ENCODE results near the gene SLC2A2. TPM values are rescaled to one million over a fixed set of nuclear protein-coding genes. Genes with fewer than 3 reads are reported as not detected.

Gene SLC2A2
- total and polyA plus RNA-seq, 2 experiments from 2014 or later, result 40.8 to 123 TPM

- Histone ChIP-seq H3K4me3 (no peak overlapping the region), H3K4me2 (no peak overlapping the region), H3K79me2 (no peaks in the 10 kb centered on the region), H2AFZ (no peak overlapping the region), H3K4me1 (ENCODE audit: insufficient read depth) (peaks cover 8% of the 10 kb centered on the region), H3K27ac (no peak overlapping the region), H3K36me3 (replicated peaks; ENCODE audit: insufficient read depth, low read depth) (no peaks in the 10 kb centered on the region), H3K9me3 (ENCODE audit: low read depth) (no peaks in the 10 kb centered on the region), H3K9me2 (replicated peaks; ENCODE audit: insufficient read depth) (no peaks in the 10 kb centered on the region), H3K27me3 (no peaks in the 10 kb centered on the region), H4K20me1 (ENCODE audit: insufficient read depth, poor library complexity, severe bottlenecking) (no peaks in the 10 kb centered on the region)
- TF ChIP-seq CTCF (IDR thresholded peaks at IDR 0.05; ENCODE audit: poor library complexity), result no peak
- TF ChIP-seq EZH2 (IDR thresholded peaks at IDR 0.05; ENCODE audit: borderline replicate concordance), result no peak
- TF ChIP-seq EZH2phosphoT487 (IDR thresholded peaks at IDR 0.05; ENCODE audit: low read depth, severe bottlenecking, unreplicated experiment), result no peak
- DNase-seq (ENCODE audit: low spot score), result no peak
- 68% methylated on average over 1 of the region's 1 CpG for WGBS (ENCODE audit: low lambda C conversion rate, missing lambda C conversion rate)
Observed at GRCh38 chr3:171039674-171040073, 13.2 kb upstream of the SLC2A2 start.

GRCh38 chr3:171038342-171038741, 11.8 kb upstream of the SLC2A2 start:
- 47% methylated on average over 1 of the region's 1 CpG for WGBS (ENCODE audit: low lambda C conversion rate, missing lambda C conversion rate)
- no peak for DNase-seq (ENCODE audit: low spot score)
- Histone ChIP-seq H3K4me3 (no peak overlapping the region), H3K9me2 (replicated peaks; ENCODE audit: insufficient read depth) (no peaks in the 10 kb centered on the region), H3K9me3 (ENCODE audit: low read depth) (no peaks in the 10 kb centered on the region), H4K20me1 (ENCODE audit: insufficient read depth, poor library complexity, severe bottlenecking) (no peaks in the 10 kb centered on the region), H3K27me3 (no peaks in the 10 kb centered on the region), H3K36me3 (replicated peaks; ENCODE audit: insufficient read depth, low read depth) (no peaks in the 10 kb centered on the region), H2AFZ (no peak overlapping the region), H3K27ac (no peak overlapping the region), H3K4me1 (ENCODE audit: insufficient read depth) (no peaks in the 10 kb centered on the region), H3K4me2 (no peak overlapping the region), H3K79me2 (no peaks in the 10 kb centered on the region)
- TF ChIP-seq CTCF (IDR thresholded peaks at IDR 0.05; ENCODE audit: poor library complexity) (no peak), EZH2phosphoT487 (IDR thresholded peaks at IDR 0.05; ENCODE audit: low read depth, severe bottlenecking, unreplicated experiment) (no peak), EZH2 (IDR thresholded peaks at IDR 0.05; ENCODE audit: borderline replicate concordance) (no peak)

GRCh38 chr3:171028779-171029232, 2.3 kb upstream of the SLC2A2 start:
- no peaks in the 10 kb centered on the region for H3K4me1 ChIP-seq (ENCODE audit: insufficient read depth)

More at GRCh38 chr3:171028779-171029232, 2.3 kb upstream of the SLC2A2 start:
- H2AFZ ChIP-seq, result peak overlapping the region; percentile 45
- DNase-seq (ENCODE audit: low spot score), result peak; percentile 20
- no peak overlapping the region for H3K4me3 ChIP-seq
- no peaks in the 10 kb centered on the region for H3K9me3 ChIP-seq (ENCODE audit: low read depth)
- peak overlapping the region; percentile 75 for H3K4me2 ChIP-seq
- TF ChIP-seq EZH2phosphoT487 (IDR thresholded peaks at IDR 0.05; ENCODE audit: low read depth, severe bottlenecking, unreplicated experiment) (no peak), EZH2 (IDR thresholded peaks at IDR 0.05; ENCODE audit: borderline replicate concordance) (no peak), CTCF (IDR thresholded peaks at IDR 0.05; ENCODE audit: poor library complexity) (no peak)
- no peaks in the 10 kb centered on the region for H3K27me3 ChIP-seq
- no peaks in the 10 kb centered on the region for H4K20me1 ChIP-seq (ENCODE audit: insufficient read depth, poor library complexity, severe bottlenecking)
- H3K27ac ChIP-seq, result peak overlapping the region; percentile 39
- no peaks in the 10 kb centered on the region for H3K79me2 ChIP-seq
- no peaks in the 10 kb centered on the region for H3K36me3 ChIP-seq (replicated peaks; ENCODE audit: insufficient read depth, low read depth)
- H3K9me2 ChIP-seq (replicated peaks; ENCODE audit: insufficient read depth), result no peaks in the 10 kb centered on the region
- 39% methylated on average over 8 of the region's 8 CpGs for WGBS (ENCODE audit: low lambda C conversion rate, missing lambda C conversion rate)
